Activated T-helper 2 cell treated with anti-CD3 and anti-CD28 coated beads, Interferon-gamma antibody, Interleukin-2, Interleukin-4, amounts not matched to agents 10 μg/mL and 5 μg/mL and 100 μg/mL, durations not matched to agents 14 hours and 24 hours and 36 hours (primary cell): ENCODE measurements around the gene OR6B1. TPM values are rescaled to one million over a fixed set of nuclear protein-coding genes. Genes with fewer than 3 reads are reported as not detected.
"Not testable (repeated sequence)": the region's sequence is repeated elsewhere in the genome, so short reads cannot be mapped to it uniquely, and the experiment has no call there.

Source experiments
- DNase-seq: peaks from one replicate; pipeline ENCODE4 v3.0.0; 2021; ENCODE audit warnings: low spot score
- H3K27ac Mint-ChIP-seq: one replicate; pipeline ENCODE4 v1.8.0; 2021; ENCODE audit warnings: mixed read lengths
- H3K27me3 Mint-ChIP-seq: one replicate; pipeline ENCODE4 v1.8.0; 2021; ENCODE audit warnings: low read depth, mixed read lengths
- H3K36me3 Mint-ChIP-seq: one replicate; pipeline ENCODE4 v1.8.0; 2021; ENCODE audit warnings: low read depth, mixed read lengths
- H3K4me1 Mint-ChIP-seq: one replicate; pipeline ENCODE4 v1.8.0; 2021; ENCODE audit warnings: low read depth, mixed read lengths
- H3K4me3 Mint-ChIP-seq: one replicate; pipeline ENCODE4 v1.8.0; 2021; ENCODE audit warnings: low read depth, mild to moderate bottlenecking, moderate library complexity, mixed read lengths
- H3K9me3 Mint-ChIP-seq: one replicate; pipeline ENCODE4 v1.8.0; 2021; ENCODE audit warnings: mixed read lengths
- intact Hi-C: fragments of 100-400 bp; cut with micrococcal nuclease; formaldehyde crosslinking; loops from one replicate; pipeline ENCODE4 v1.15.1; 2023
- total RNA-seq: library from RNA; stranded (reverse); gene quantifications from 2 replicates; pipeline ENCODE4 v1.2.3, GENCODE V29; 2022

The OR6B1 gene
- total RNA-seq, 1 donor from 2014 or later = not detected

GRCh38 chr7:143979998-143980397 is 20.1 kb upstream of the OR6B1 start:
- Mint-ChIP-seq H3K9me3 (no peaks in the 10 kb centered on the region), H3K4me3 (no peak overlapping the region), H3K27me3 (no peaks in the 10 kb centered on the region), H3K4me1 (no peaks in the 10 kb centered on the region), H3K36me3 (no peaks in the 10 kb centered on the region), H3K27ac (no peak overlapping the region)
- no peak for DNase-seq
- intact Hi-C loops = no loop called here

GRCh38 chr7:143980746-143981510 is 19.2 kb upstream of the OR6B1 start:
- Mint-ChIP-seq H3K36me3 (no peaks in the 10 kb centered on the region), H3K27ac (no peak overlapping the region), H3K27me3 (no peaks in the 10 kb centered on the region), H3K9me3 (no peaks in the 10 kb centered on the region), H3K4me3 (no peak overlapping the region), H3K4me1 (no peaks in the 10 kb centered on the region)
- intact Hi-C loops = no loop called here
- no peak for DNase-seq

- Mint-ChIP-seq H3K4me1 (peaks cover 12% of the 10 kb centered on the region), H3K36me3 (no peaks in the 10 kb centered on the region), H3K4me3 (no peak overlapping the region), H3K27me3 (no peaks in the 10 kb centered on the region), H3K27ac (no peak overlapping the region), H3K9me3 (no peaks in the 10 kb centered on the region)
- DNase-seq = no peak
- intact Hi-C loops = no loop called here
These were observed 16.2 kb upstream of the OR6B1 start for GRCh38 chr7:143983960-143984359.

- Mint-ChIP-seq H3K27ac (no peak overlapping the region), H3K4me3 (no peak overlapping the region), H3K4me1 (peaks cover 12% of the 10 kb centered on the region), H3K36me3 (no peaks in the 10 kb centered on the region), H3K9me3 (peaks cover 12% of the 10 kb centered on the region), H3K27me3 (peaks cover 1% of the 10 kb centered on the region)
- no peak for DNase-seq
- intact Hi-C loops = no loop called here
These were observed 12.6 kb upstream of the OR6B1 start for GRCh38 chr7:143987513-143987912.

GRCh38 chr7:143988976-143989745 is 11.0 kb upstream of the OR6B1 start:
- intact Hi-C loops = no loop called here
- H3K27ac Mint-ChIP-seq = no peak overlapping the region
- H3K27me3 Mint-ChIP-seq = peaks cover 4% of the 10 kb centered on the region
- H3K9me3 Mint-ChIP-seq = peaks cover 12% of the 10 kb centered on the region
- DNase-seq = no peak
- H3K4me3 Mint-ChIP-seq = no peak overlapping the region
- H3K36me3 Mint-ChIP-seq = no peaks in the 10 kb centered on the region
- H3K4me1 Mint-ChIP-seq = peaks cover 12% of the 10 kb centered on the region

GRCh38 chr7:143992670-143993069 is 7.5 kb upstream of the OR6B1 start:
- Mint-ChIP-seq H3K27ac (no peak overlapping the region), H3K36me3 (no peaks in the 10 kb centered on the region), H3K4me1 (peaks cover 2% of the 10 kb centered on the region), H3K4me3 (no peak overlapping the region), H3K9me3 (peaks cover 12% of the 10 kb centered on the region), H3K27me3 (peaks cover 4% of the 10 kb centered on the region)
- no peak for DNase-seq
- intact Hi-C loops = no loop called here

GRCh38 chr7:143993924-143994323 is 6.2 kb upstream of the OR6B1 start:
- intact Hi-C loops = loop anchor here (1.0 kb wide), 1 partner anchor 8 kb away; no protein-coding TSS in a partner anchor
- no peaks in the 10 kb centered on the region for H3K36me3 Mint-ChIP-seq

GRCh38 chr7:144001543-144001942 is 1.4 kb downstream of the OR6B1 start:
- Mint-ChIP-seq H3K36me3 (no peaks in the 10 kb centered on the region), H3K27me3 (peaks cover 3% of the 10 kb centered on the region), H3K4me1 (no peaks in the 10 kb centered on the region), H3K9me3 (no peaks in the 10 kb centered on the region), H3K27ac (no peak overlapping the region), H3K4me3 (no peak overlapping the region)
- intact Hi-C loops = no loop called here
- DNase-seq = no peak

More at GRCh38 chr7:143993924-143994323, 6.2 kb upstream of the OR6B1 start:
- no peak overlapping the region for H3K4me3 Mint-ChIP-seq
- peaks cover 4% of the 10 kb centered on the region for H3K27me3 Mint-ChIP-seq
- H3K4me1 Mint-ChIP-seq = no peaks in the 10 kb centered on the region
- no peak for DNase-seq
- peaks cover 12% of the 10 kb centered on the region for H3K9me3 Mint-ChIP-seq
- H3K27ac Mint-ChIP-seq = no peak overlapping the region

- Mint-ChIP-seq H3K27ac (no peak overlapping the region), H3K36me3 (no peaks in the 10 kb centered on the region), H3K9me3 (peaks cover 8% of the 10 kb centered on the region), H3K4me1 (no peaks in the 10 kb centered on the region), H3K27me3 (peaks cover 2% of the 10 kb centered on the region), H3K4me3 (no peak overlapping the region)
- DNase-seq = no peak
- intact Hi-C loops = no loop called here
These were observed 4.6 kb downstream of the OR6B1 start for GRCh38 chr7:144004703-144005102.

- intact Hi-C loops = no loop called here
These were observed 6.0 kb downstream of the OR6B1 start for GRCh38 chr7:144006029-144006691.

GRCh38 chr7:144006692-144007042 is 6.5 kb downstream of the OR6B1 start:
- no peak for DNase-seq
- no peaks in the 10 kb centered on the region for H3K27me3 Mint-ChIP-seq
- no peaks in the 10 kb centered on the region for H3K36me3 Mint-ChIP-seq
- no peaks in the 10 kb centered on the region for H3K4me1 Mint-ChIP-seq
- intact Hi-C loops = no loop called here
- peaks cover 11% of the 10 kb centered on the region for H3K9me3 Mint-ChIP-seq
- H3K27ac Mint-ChIP-seq = no peak overlapping the region
- no peak overlapping the region for H3K4me3 Mint-ChIP-seq

More at GRCh38 chr7:144006029-144006691, 6.0 kb downstream of the OR6B1 start:
- Mint-ChIP-seq H3K9me3 (peaks cover 11% of the 10 kb centered on the region), H3K27ac (no peak overlapping the region), H3K4me1 (no peaks in the 10 kb centered on the region), H3K36me3 (no peaks in the 10 kb centered on the region), H3K4me3 (no peak overlapping the region), H3K27me3 (no peaks in the 10 kb centered on the region)
- DNase-seq = no peak

- intact Hi-C loops = no loop called here
- H3K27me3 Mint-ChIP-seq = no peaks in the 10 kb centered on the region
- no peak for DNase-seq
- no peak overlapping the region for H3K4me3 Mint-ChIP-seq
- no peaks in the 10 kb centered on the region for H3K36me3 Mint-ChIP-seq
- H3K9me3 Mint-ChIP-seq = peaks cover 11% of the 10 kb centered on the region
- H3K4me1 Mint-ChIP-seq = no peaks in the 10 kb centered on the region
- H3K27ac Mint-ChIP-seq = no peak overlapping the region
These were observed 9.2 kb downstream of the OR6B1 start for GRCh38 chr7:144009361-144009760.

- H3K27me3 Mint-ChIP-seq, intact Hi-C loops, H3K4me1 Mint-ChIP-seq, H3K27ac Mint-ChIP-seq, H3K36me3 Mint-ChIP-seq, DNase-seq, H3K4me3 Mint-ChIP-seq: not testable (repeated sequence)
- H3K9me3 Mint-ChIP-seq = peaks cover 11% of the 10 kb centered on the region
These were observed 9.9 kb downstream of the OR6B1 start for GRCh38 chr7:144010061-144010460.
